Smooth muscle cell (in vitro differentiated cells): Measurements from ENCODE around the gene SELL. TPM values are rescaled to one million over a fixed set of nuclear protein-coding genes. Genes with fewer than 3 reads are reported as not detected.
A peak's percentile ranks its signal among the peaks of the same experiment; 100 is the strongest.

ENCODE experiments used
- DNase-seq: peaks from one replicate; lab custom pipeline; 2025; ENCODE audit not compliant: unreplicated experiment; lab: John Stamatoyannopoulos, UW
- H2AFZ ChIP-seq: fragments of 200-600 bp; sonication (generic); 2 replicates; pipeline ENCODE4 v1.6.0; 2016; ENCODE audit warnings: antibody characterized with exemption, low read depth, mild to moderate bottlenecking
- H3F3A ChIP-seq: fragments of 200-600 bp; sonication (generic); 2 replicates; pipeline ENCODE4 v1.6.0; 2017; ENCODE audit warnings: antibody characterized with exemption, low read depth
- H3K27ac ChIP-seq: fragments of 200-600 bp; sonication (generic); 2 replicates; pipeline ENCODE4 v1.5.1; 2016; ENCODE audit warnings: low read depth, mild to moderate bottlenecking
- H3K27me3 ChIP-seq: fragments of 200-600 bp; sonication (generic); 2 replicates; pipeline ENCODE4 v1.6.1; 2016; ENCODE audit warnings: low read depth, mild to moderate bottlenecking
- H3K36me3 ChIP-seq: fragments of 200-600 bp; sonication (generic); 2 replicates; pipeline ENCODE4 v1.5.1; 2016; ENCODE audit warnings: low read depth
- H3K4me1 ChIP-seq: fragments of 200-600 bp; sonication (generic); 2 replicates; pipeline ENCODE4 v1.5.1; 2016; ENCODE audit warnings: low read depth
- H3K4me2 ChIP-seq: fragments of 200-600 bp; sonication (generic); 2 replicates; pipeline ENCODE4 v1.6.0; 2016; ENCODE audit warnings: mild to moderate bottlenecking
- H3K4me3 ChIP-seq: fragments of 200-600 bp; sonication (generic); 2 replicates; pipeline ENCODE4 v1.5.1; 2016; ENCODE audit warnings: mild to moderate bottlenecking
- H3K79me2 ChIP-seq: fragments of 200-600 bp; sonication (generic); 2 replicates; pipeline ENCODE4 v1.6.0; 2016; ENCODE audit warnings: low read depth, mild to moderate bottlenecking
- H3K9ac ChIP-seq: fragments of 200-600 bp; sonication (generic); 2 replicates; pipeline ENCODE4 v1.6.0; 2016; ENCODE audit warnings: low read depth
- H3K9me3 ChIP-seq: fragments of 200-600 bp; sonication (generic); replicated peaks from 2 replicates; pipeline ENCODE4 v1.5.1; 2016; ENCODE audit warnings: low read depth
- H4K20me1 ChIP-seq: fragments of 200-600 bp; sonication (generic); 2 replicates; pipeline ENCODE4 v1.6.0; 2016; ENCODE audit warnings: low read depth
- CTCF ChIP-seq: fragments of 200-600 bp; sonication (generic); IDR thresholded peaks from 2 replicates; pipeline ENCODE4 v1.5.1; 2017; ENCODE audit warnings: borderline replicate concordance, mild to moderate bottlenecking, antibody characterized with exemption; ENCODE audit not compliant: insufficient read depth, poor library complexity, severe bottlenecking
- WGBS: methylation state at CpG from one replicate; pipeline ENCODE4 v1.1.7; 2016; ENCODE audit warnings: low lambda C conversion rate; 5-methylcytosine and 5-hydroxymethylcytosine counted together
- polyA plus RNA-seq: library from polyadenylated mRNA; unstranded; fragments of >200 nt; fragmentation: Nextera tagmentation; extraction: Ambion mirVana; gene quantifications from 2 replicates; pipeline ENCODE4 v1.2.1, GENCODE V29; 2016
- total RNA-seq: library from RNA; depleted of rRNA; stranded (reverse); fragments of >200 nt; gene quantifications from 2 replicates; pipeline ENCODE4 v1.2.3, GENCODE V29; 2014

The SELL gene
- total RNA-seq: 0.85 and 1.4 TPM in 2 replicates
- polyA plus RNA-seq: 0.41 and 0.48 TPM in 2 replicates

- Histone ChIP-seq H3F3A (no peaks in the 10 kb centered on the region), H2AFZ (peak within 1 kb of the TSS; percentile 79), H3K4me3 (peak within 1 kb of the TSS; percentile 46), H3K9ac (no peak within 1 kb of the TSS), H3K4me2 (peak within 1 kb of the TSS; percentile 83), H3K9me3 (no peaks in the 10 kb centered on the region), H3K79me2 (no peaks in the 10 kb centered on the region), H3K27ac (no peak within 1 kb of the TSS), H3K36me3 (no peaks in the 10 kb centered on the region), H3K4me1 (no peaks in the 10 kb centered on the region), H3K27me3 (no peaks in the 10 kb centered on the region), H4K20me1 (no peaks in the 10 kb centered on the region)
- 23% methylated on average over 6 of the region's 6 CpGs for WGBS
- no peak for DNase-seq
- TF ChIP-seq CTCF: peak; percentile 65
Observed at GRCh38 chr1:169711469-169712308, at the start of gene SELL. Gene SELL, minus strand, starts transcription at chr1:169711620. Its CDS starts 122 bp downstream, at chr1:169711498.

GRCh38 chr1:169759038-169759437, 47.6 kb upstream of the SELL start:
- H3K79me2 ChIP-seq: no peaks in the 10 kb centered on the region
- H3K9ac ChIP-seq: no peak overlapping the region
- DNase-seq: no peak
- H3F3A ChIP-seq: peaks cover 9% of the 10 kb centered on the region
- H3K9me3 ChIP-seq: no peaks in the 10 kb centered on the region
- H3K27ac ChIP-seq: no peak overlapping the region
- no peaks in the 10 kb centered on the region for H3K36me3 ChIP-seq
- no peak overlapping the region for H3K4me2 ChIP-seq
- TF ChIP-seq CTCF: no peak
- H2AFZ ChIP-seq: no peak overlapping the region
- no peaks in the 10 kb centered on the region for H4K20me1 ChIP-seq
- no peaks in the 10 kb centered on the region for H3K27me3 ChIP-seq
- 93% methylated on average over 3 of the region's 3 CpGs for WGBS
- H3K4me3 ChIP-seq: no peak overlapping the region
- H3K4me1 ChIP-seq: no peaks in the 10 kb centered on the region

- no peaks in the 10 kb centered on the region for H3K36me3 ChIP-seq
- no peak overlapping the region for H3K4me3 ChIP-seq
- no peak for TF ChIP-seq CTCF
- no peaks in the 10 kb centered on the region for H3F3A ChIP-seq
- H3K9me3 ChIP-seq: no peaks in the 10 kb centered on the region
- no peak overlapping the region for H3K4me2 ChIP-seq
- no peak overlapping the region for H3K9ac ChIP-seq
- no peaks in the 10 kb centered on the region for H3K27me3 ChIP-seq
- no peaks in the 10 kb centered on the region for H3K4me1 ChIP-seq
- H4K20me1 ChIP-seq: no peaks in the 10 kb centered on the region
- no peak for DNase-seq
- H2AFZ ChIP-seq: no peak overlapping the region
- WGBS: 80% methylated on average over 4 of the region's 4 CpGs
- no peaks in the 10 kb centered on the region for H3K79me2 ChIP-seq
- no peak overlapping the region for H3K27ac ChIP-seq
Observed at GRCh38 chr1:169753549-169753948, 42.1 kb upstream of the SELL start.
